ENCODE results near the gene KRTAP10-4. TPM values are rescaled to one million over a fixed set of nuclear protein-coding genes. Genes with fewer than 3 reads are reported as not detected.

The KRTAP10-4 gene
- total RNA-seq, 2 experiments from 2014 or later, result not detected

GRCh38 chr21:44613386-44614155 is 40.0 kb downstream of the KRTAP10-4 start:
- Mint-ChIP-seq H3K9me3 (ENCODE audit: insufficient read depth) (peaks cover 27% of the 10 kb centered on the region), H3K4me1 (ENCODE audit: low read depth) (peaks cover 19% of the 10 kb centered on the region), H3K27ac (no peak overlapping the region), H3K36me3 (ENCODE audit: low read depth) (peaks cover 8% of the 10 kb centered on the region), H3K27me3 (ENCODE audit: low read depth) (no peaks in the 10 kb centered on the region), H3K4me3 (no peak overlapping the region)
- DNase-seq (no peak), ATAC-seq (no peak)
- ChIA-PET CTCF (no interaction called here), POLR2A (no interaction called here)

- no peaks in the 10 kb centered on the region for H3K27me3 Mint-ChIP-seq (ENCODE audit: low read depth)
- POLR2A ChIA-PET, result no interaction called here
- no peak overlapping the region for H3K4me3 Mint-ChIP-seq
- CTCF ChIA-PET, result no interaction called here
- DNase-seq (no peak), ATAC-seq (no peak)
- peaks cover 26% of the 10 kb centered on the region for H3K4me1 Mint-ChIP-seq (ENCODE audit: low read depth)
- no peak overlapping the region for H3K27ac Mint-ChIP-seq
- peaks cover 32% of the 10 kb centered on the region for H3K9me3 Mint-ChIP-seq (ENCODE audit: insufficient read depth)
- peaks cover 15% of the 10 kb centered on the region for H3K36me3 Mint-ChIP-seq (ENCODE audit: low read depth)
These were observed 40.7 kb downstream of the KRTAP10-4 start for GRCh38 chr21:44614161-44614631.

GRCh38 chr21:44614961-44615391 is 41.4 kb downstream of the KRTAP10-4 start:
- ChIA-PET POLR2A (no interaction called here), CTCF (no interaction called here)
- Mint-ChIP-seq H3K9me3 (ENCODE audit: insufficient read depth) (peaks cover 32% of the 10 kb centered on the region), H3K4me3 (no peak overlapping the region), H3K27ac (no peak overlapping the region), H3K36me3 (ENCODE audit: low read depth) (peaks cover 20% of the 10 kb centered on the region), H3K4me1 (ENCODE audit: low read depth) (peaks cover 33% of the 10 kb centered on the region), H3K27me3 (ENCODE audit: low read depth) (no peaks in the 10 kb centered on the region)
- no peak for ATAC-seq
- no peak for DNase-seq

GRCh38 chr21:44615466-44615865 is 41.9 kb downstream of the KRTAP10-4 start:
- Mint-ChIP-seq H3K9me3 (ENCODE audit: insufficient read depth) (peaks cover 32% of the 10 kb centered on the region), H3K27me3 (ENCODE audit: low read depth) (no peaks in the 10 kb centered on the region), H3K36me3 (ENCODE audit: low read depth) (peaks cover 22% of the 10 kb centered on the region), H3K27ac (no peak overlapping the region), H3K4me3 (no peak overlapping the region), H3K4me1 (ENCODE audit: low read depth) (peaks cover 33% of the 10 kb centered on the region)
- no peak for ATAC-seq
- ChIA-PET POLR2A (no interaction called here), CTCF (no interaction called here)
- DNase-seq, result no peak

GRCh38 chr21:44615911-44616590 is 42.5 kb downstream of the KRTAP10-4 start:
- H3K4me1 Mint-ChIP-seq (ENCODE audit: low read depth), result peaks cover 33% of the 10 kb centered on the region
- POLR2A ChIA-PET, result no interaction called here
- no peak for DNase-seq

GRCh38 chr21:44616591-44616926 is 43.0 kb downstream of the KRTAP10-4 start:
- DNase-seq (no peak), ATAC-seq (no peak)
- Mint-ChIP-seq H3K27ac (no peak overlapping the region), H3K4me1 (ENCODE audit: low read depth) (peaks cover 33% of the 10 kb centered on the region), H3K36me3 (ENCODE audit: low read depth) (peaks cover 28% of the 10 kb centered on the region), H3K9me3 (ENCODE audit: insufficient read depth) (peaks cover 28% of the 10 kb centered on the region), H3K27me3 (ENCODE audit: low read depth) (no peaks in the 10 kb centered on the region), H3K4me3 (no peak overlapping the region)
- ChIA-PET POLR2A (no interaction called here), CTCF (no interaction called here)

More at GRCh38 chr21:44615911-44616590, 42.5 kb downstream of the KRTAP10-4 start:
- ATAC-seq, result no peak
- CTCF ChIA-PET, result no interaction called here
- Mint-ChIP-seq H3K4me3 (no peak overlapping the region), H3K27ac (no peak overlapping the region), H3K36me3 (ENCODE audit: low read depth) (peaks cover 28% of the 10 kb centered on the region), H3K27me3 (ENCODE audit: low read depth) (no peaks in the 10 kb centered on the region), H3K9me3 (ENCODE audit: insufficient read depth) (peaks cover 32% of the 10 kb centered on the region)

- Mint-ChIP-seq H3K9me3 (ENCODE audit: insufficient read depth) (peaks cover 28% of the 10 kb centered on the region), H3K36me3 (ENCODE audit: low read depth) (peaks cover 28% of the 10 kb centered on the region), H3K4me1 (ENCODE audit: low read depth) (peaks cover 33% of the 10 kb centered on the region), H3K27me3 (ENCODE audit: low read depth) (no peaks in the 10 kb centered on the region), H3K4me3 (no peak overlapping the region), H3K27ac (no peak overlapping the region)
- ChIA-PET CTCF (no interaction called here), POLR2A (no interaction called here)
- ATAC-seq (no peak), DNase-seq (no peak)
These were observed 43.6 kb downstream of the KRTAP10-4 start for GRCh38 chr21:44617071-44617501.

GRCh38 chr21:44618504-44618903 is 45.0 kb downstream of the KRTAP10-4 start:
- peaks cover 30% of the 10 kb centered on the region for H3K36me3 Mint-ChIP-seq (ENCODE audit: low read depth)
- H3K4me1 Mint-ChIP-seq (ENCODE audit: low read depth), result peaks cover 33% of the 10 kb centered on the region
- H3K4me3 Mint-ChIP-seq, result peak overlapping the region; percentile 45
- H3K9me3 Mint-ChIP-seq (ENCODE audit: insufficient read depth), result peaks cover 39% of the 10 kb centered on the region
- ATAC-seq, result peak; percentile 29
- no peak for DNase-seq
- peak overlapping the region; percentile 89 for H3K27ac Mint-ChIP-seq
- ChIA-PET POLR2A (interaction anchor here (0.8 to 1.2 kb wide), 2 partner anchors 33 to 35 kb away, joined by 3 to 4 read pairs; no protein-coding TSS in a partner anchor), CTCF (interaction anchor here (0.8 to 2.1 kb wide), 6 partner anchors 9 to 175 kb away, joined by 3 to 7 read pairs (median 4); partner anchors contain the start of gene KRTAP12-3)
- H3K27me3 Mint-ChIP-seq (ENCODE audit: low read depth), result no peaks in the 10 kb centered on the region

GRCh38 chr21:44618909-44619308 is 45.4 kb downstream of the KRTAP10-4 start:
- CTCF ChIA-PET, result interaction anchor here (0.7 to 2.1 kb wide), 7 partner anchors 8 to 523 kb away, joined by 3 to 7 read pairs (median 4); partner anchors contain the start of gene KRTAP12-3
- DNase-seq, result peak; percentile 77

GRCh38 chr21:44619886-44620285 is 46.4 kb downstream of the KRTAP10-4 start:
- POLR2A ChIA-PET, result no interaction called here

More at GRCh38 chr21:44618909-44619308, 45.4 kb downstream of the KRTAP10-4 start:
- peaks cover 33% of the 10 kb centered on the region for H3K36me3 Mint-ChIP-seq (ENCODE audit: low read depth)
- H3K27ac Mint-ChIP-seq, result peak overlapping the region; percentile 89
- H3K4me1 Mint-ChIP-seq (ENCODE audit: low read depth), result peaks cover 33% of the 10 kb centered on the region
- H3K4me3 Mint-ChIP-seq, result peak overlapping the region; percentile 45
- H3K9me3 Mint-ChIP-seq (ENCODE audit: insufficient read depth), result peaks cover 43% of the 10 kb centered on the region
- ATAC-seq, result peak; percentile 98
- no peaks in the 10 kb centered on the region for H3K27me3 Mint-ChIP-seq (ENCODE audit: low read depth)
- POLR2A ChIA-PET, result interaction anchor here (0.8 to 1.2 kb wide), 2 partner anchors 33 to 34 kb away, joined by 3 to 4 read pairs; no protein-coding TSS in a partner anchor

GRCh38 chr21:44623575-44623974 is 50.0 kb downstream of the KRTAP10-4 start:
- POLR2A ChIA-PET, result no interaction called here
- Mint-ChIP-seq H3K4me3 (no peak overlapping the region), H3K9me3 (ENCODE audit: insufficient read depth) (peaks cover 49% of the 10 kb centered on the region), H3K27me3 (ENCODE audit: low read depth) (peaks cover 4% of the 10 kb centered on the region), H3K4me1 (ENCODE audit: low read depth) (peaks cover 15% of the 10 kb centered on the region), H3K36me3 (ENCODE audit: low read depth) (peaks cover 33% of the 10 kb centered on the region), H3K27ac (no peak overlapping the region)
- CTCF ChIA-PET, result no interaction called here
- ATAC-seq (no peak), DNase-seq (no peak)

More at GRCh38 chr21:44619886-44620285, 46.4 kb downstream of the KRTAP10-4 start:
- no peak for ATAC-seq
- H3K4me3 Mint-ChIP-seq, result no peak overlapping the region
- peaks cover 33% of the 10 kb centered on the region for H3K4me1 Mint-ChIP-seq (ENCODE audit: low read depth)
- peaks cover 39% of the 10 kb centered on the region for H3K36me3 Mint-ChIP-seq (ENCODE audit: low read depth)
- CTCF ChIA-PET, result interaction anchor here (1.3 to 2.1 kb wide), 2 partner anchors 8 to 38 kb away, joined by 3 to 7 read pairs; partner anchors contain the start of gene KRTAP12-3
- H3K27ac Mint-ChIP-seq, result peak overlapping the region; percentile 10
- peaks cover 53% of the 10 kb centered on the region for H3K9me3 Mint-ChIP-seq (ENCODE audit: insufficient read depth)
- H3K27me3 Mint-ChIP-seq (ENCODE audit: low read depth), result peaks cover 4% of the 10 kb centered on the region
- DNase-seq, result no peak
